HEK293 (cell line): Measurements from ENCODE around the gene SLC6A6.

Experiments
- CTCF ChIA-PET: fragments of 350-600 bp; formaldehyde crosslinking; extraction: SDS; loops from one replicate; lab custom pipeline; 2021; ENCODE audit warnings: antibody characterized with exemption; lab: Yijun Ruan, JAX
- POLR2A ChIA-PET: fragments of 300-600 bp; formaldehyde crosslinking; extraction: SDS; loops from one replicate; lab custom pipeline; 2020; ENCODE audit warnings: antibody characterized with exemption, inconsistent platforms; lab: Yijun Ruan, JAX
- H3K27ac ChIP-seq: fragments of 200-500 bp; sonication (Bioruptor generic); 2 replicates; pipeline ENCODE4 v1.5.1; 2014; ENCODE audit warnings: low read depth, low read length, control low read depth, inconsistent platforms; ENCODE audit errors: extremely low read depth
- H3K36me3 ChIP-seq, 2 experiments: fragments of 200-500 bp in 1 of 2; sonication (Bioruptor generic) in 1 of 2; 1 replicate in 1 of 2; 2 replicates in 1 of 2; pipeline ENCODE4 v1.5.1; 2014 to 2017; ENCODE audit warnings: inconsistent platforms in 2 of 2, low read length in 2 of 2; ENCODE audit not compliant: control insufficient read depth in 2 of 2, insufficient read depth in 1 of 2
- H3K4me1 ChIP-seq: fragments of 200-500 bp; sonication (Bioruptor generic); 2 replicates; pipeline ENCODE4 v1.5.1; 2014; ENCODE audit warnings: mild to moderate bottlenecking, low read length, inconsistent platforms; ENCODE audit not compliant: control insufficient read depth, insufficient read depth
- H3K4me3 ChIP-seq: 2 replicates; pipeline ENCODE4 v1.5.1; 2011; ENCODE audit warnings: low read depth, mild to moderate bottlenecking, control low read depth, low read length, moderate library complexity
- H3K9me3 ChIP-seq: fragments of 200-500 bp; sonication (Bioruptor generic); 2 replicates; pipeline ENCODE4 v1.5.1; 2014; ENCODE audit warnings: low read depth, low read length, inconsistent platforms; ENCODE audit not compliant: control insufficient read depth, insufficient read depth
- ZBTB20 ChIP-seq: fragments of 450-650 bp; formaldehyde crosslinking; IDR thresholded peaks from 2 replicates; pipeline ENCODE4 v1.5.1; 2016; ENCODE audit warnings: missing biosample characterization, missing genetic modification characterization
- ZNF10 ChIP-seq: fragments of 450-650 bp; formaldehyde crosslinking; IDR thresholded peaks from 2 replicates; pipeline ENCODE4 v1.5.1; 2017; ENCODE audit warnings: missing biosample characterization, missing genetic modification characterization
- ZNF155 ChIP-seq: fragments of 450-650 bp; formaldehyde crosslinking; IDR thresholded peaks from 2 replicates; pipeline ENCODE4 v1.5.1; 2016; ENCODE audit warnings: missing biosample characterization, missing genetic modification characterization
- ZNF16 ChIP-seq: fragments of 450-650 bp; formaldehyde crosslinking; IDR thresholded peaks from 2 replicates; pipeline ENCODE4 v1.5.1; 2016; ENCODE audit warnings: low read depth, missing biosample characterization, missing genetic modification characterization
- ZNF174 ChIP-seq: fragments of 450-650 bp; formaldehyde crosslinking; IDR thresholded peaks from 2 replicates; pipeline ENCODE4 v1.5.0; 2017; ENCODE audit warnings: missing biosample characterization, mild to moderate bottlenecking, missing genetic modification characterization
- ZNF350 ChIP-seq: fragments of 450-650 bp; formaldehyde crosslinking; IDR thresholded peaks from 2 replicates; pipeline ENCODE4 v1.5.0; 2017; ENCODE audit warnings: missing biosample characterization, mild to moderate bottlenecking, missing genetic modification characterization
- ZNF366 ChIP-seq: fragments of 450-650 bp; formaldehyde crosslinking; conservative IDR thresholded peaks from 2 replicates; pipeline ENCODE4 v1.5.1; 2016; ENCODE audit warnings: missing biosample characterization, missing genetic modification characterization
- ZNF626 ChIP-seq: fragments of 450-650 bp; sonication (Bioruptor Pico); formaldehyde crosslinking; IDR thresholded peaks from 2 replicates; pipeline ENCODE4 v1.5.1; 2018; ENCODE audit warnings: missing biosample characterization, missing genetic modification characterization, inconsistent platforms
- ZNF660 ChIP-seq: fragments of 450-650 bp; IDR thresholded peaks from 2 replicates; pipeline ENCODE4 v1.5.1; 2018; ENCODE audit warnings: missing biosample characterization, mild to moderate bottlenecking, missing genetic modification characterization
- ZNF707 ChIP-seq: fragments of 450-650 bp; formaldehyde crosslinking; IDR thresholded peaks from 2 replicates; pipeline ENCODE4 v1.5.1; 2016; ENCODE audit warnings: missing biosample characterization, missing genetic modification characterization
- ZNF768 ChIP-seq: fragments of 450-650 bp; formaldehyde crosslinking; IDR thresholded peaks from 2 replicates; pipeline ENCODE4 v1.5.1; 2018; ENCODE audit warnings: missing biosample characterization, mild to moderate bottlenecking, missing genetic modification characterization
- ZNF830 ChIP-seq: fragments of 450-650 bp; IDR thresholded peaks from 2 replicates; pipeline ENCODE4 v1.5.0; 2018; ENCODE audit warnings: missing biosample characterization, missing genetic modification characterization, low read depth, mild to moderate bottlenecking, moderate library complexity
- TF ChIP-seq, protein P1 (sequence below): fragments of 450-650 bp; formaldehyde crosslinking; optimal IDR thresholded peaks from 2 replicates; pipeline ENCODE3; 2016; ENCODE audit warnings: missing biosample characterization, mild to moderate bottlenecking, missing genetic modification characterization
- TF ChIP-seq, protein P2 (sequence below): fragments of 450-650 bp; IDR thresholded peaks from 2 replicates; pipeline ENCODE4 v1.5.1; 2018; ENCODE audit warnings: missing biosample characterization, missing genetic modification characterization

The SLC6A6 gene

DNA sequence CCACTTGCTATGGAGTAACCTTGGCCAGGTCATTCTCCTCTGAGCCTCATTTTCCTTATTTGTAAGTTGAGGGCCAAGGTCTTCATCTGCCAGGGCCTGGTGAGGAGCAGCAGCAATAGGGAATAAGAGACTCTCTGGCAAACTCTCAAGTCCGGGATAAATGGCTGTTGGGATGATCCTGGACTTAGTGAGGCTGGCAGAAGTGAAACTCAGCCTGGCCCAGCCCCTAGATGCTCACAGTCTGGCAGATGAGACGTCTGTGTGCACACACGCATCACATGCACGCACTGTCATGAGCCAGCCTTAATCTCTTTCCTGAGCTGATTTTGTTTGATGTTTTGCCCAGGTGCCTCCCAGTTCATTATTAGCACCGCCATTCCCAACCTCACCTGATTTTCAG lies 26.8 kb downstream of the SLC6A6 start (continued):
- TF ChIP-seq ZNF174 (tag by site-specific recombination) = no peak
- no peak for TF ChIP-seq ZNF626 (tag by site-specific recombination)
- no peak for TF ChIP-seq ZNF707 (tag by site-specific recombination)
- TF ChIP-seq ZNF10 (tag by site-specific recombination) = no peak
- TF ChIP-seq ZNF768 = no peak
- TF ChIP-seq, protein P1, sequence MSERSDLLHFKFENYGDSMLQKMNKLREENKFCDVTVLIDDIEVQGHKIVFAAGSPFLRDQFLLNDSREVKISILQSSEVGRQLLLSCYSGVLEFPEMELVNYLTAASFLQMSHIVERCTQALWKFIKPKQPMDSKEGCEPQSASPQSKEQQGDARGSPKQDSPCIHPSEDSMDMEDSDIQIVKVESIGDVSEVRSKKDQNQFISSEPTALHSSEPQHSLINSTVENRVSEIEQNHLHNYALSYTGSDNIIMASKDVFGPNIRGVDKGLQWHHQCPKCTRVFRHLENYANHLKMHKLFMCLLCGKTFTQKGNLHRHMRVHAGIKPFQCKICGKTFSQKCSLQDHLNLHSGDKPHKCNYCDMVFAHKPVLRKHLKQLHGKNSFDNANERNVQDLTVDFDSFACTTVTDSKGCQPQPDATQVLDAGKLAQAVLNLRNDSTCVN (tag by site-specific recombination) = no peak
- no peak for TF ChIP-seq ZNF350 (tag by site-specific recombination)

GRCh38 chr3:14429640-14430039 lies 27.2 kb downstream of the SLC6A6 start:
- Histone ChIP-seq H3K4me3 (no peak overlapping the region), H3K9me3 (no peaks in the 10 kb centered on the region), H3K27ac (no peak overlapping the region), H3K36me3 (no peaks in the 10 kb centered on the region), H3K4me1 (peaks cover 4% of the 10 kb centered on the region)
- TF ChIP-seq ZBTB20 (tag by site-specific recombination) (peak; percentile 66), ZNF366 (tag by site-specific recombination) (no peak)
- ChIA-PET POLR2A (no interaction called here), CTCF (interaction anchor here (0.8 kb wide), 1 partner anchor 25 kb away, joined by 3 read pairs; no protein-coding TSS in a partner anchor)

- Histone ChIP-seq H3K9me3 (no peaks in the 10 kb centered on the region), H3K27ac (no peak overlapping the region), H3K36me3 (no peaks in the 10 kb centered on the region), H3K4me3 (no peak overlapping the region), H3K4me1 (peaks cover 4% of the 10 kb centered on the region)
- ChIA-PET POLR2A (no interaction called here), CTCF (interaction anchor here (0.8 to 1.0 kb wide), 3 partner anchors 18 to 28 kb away, joined by 3 to 4 read pairs (median 4); no protein-coding TSS in a partner anchor)
- TF ChIP-seq ZNF660 (tag by site-specific recombination) (no peak), ZNF16 (peak; percentile 71; the same call in 1 of the 2 replicates)
Observed at GRCh38 chr3:14430053-14430452, 27.6 kb downstream of the SLC6A6 start.

DNA sequence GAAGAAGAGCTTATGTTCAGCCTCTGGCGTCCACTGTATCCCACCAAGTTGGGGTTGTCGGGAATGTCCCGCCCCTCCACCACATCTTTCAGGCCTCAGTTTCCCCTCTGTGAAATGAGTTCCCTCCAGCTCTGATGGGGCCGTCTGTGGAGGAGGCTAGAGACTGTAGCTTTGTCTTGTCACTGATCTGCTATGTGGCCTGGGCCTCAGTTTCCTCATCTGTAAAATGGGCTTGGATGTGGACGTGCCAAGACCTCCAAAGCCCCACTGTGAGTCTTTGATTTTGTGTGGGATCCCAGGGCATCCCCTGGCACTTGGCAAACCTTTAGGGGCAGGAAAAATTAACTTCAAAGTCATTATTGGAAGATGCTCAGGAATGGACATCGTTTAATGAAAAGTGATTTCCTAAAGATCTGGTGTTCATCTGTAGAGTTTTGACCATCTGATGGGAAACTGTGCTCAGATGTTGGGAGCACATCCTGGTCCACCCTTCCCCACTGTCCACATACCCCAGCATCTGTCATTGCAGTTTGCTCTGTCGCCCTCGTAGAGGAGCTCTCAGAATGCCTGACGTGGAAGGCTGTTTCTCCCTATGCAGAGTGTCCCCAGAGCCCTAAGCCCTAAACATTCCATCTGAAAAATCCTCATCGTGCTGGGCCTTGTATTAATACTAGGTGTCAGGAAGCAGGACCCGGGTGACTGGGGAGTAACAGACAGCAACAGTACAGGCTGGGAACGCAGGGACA lies 28.5 kb downstream of the SLC6A6 start:
- POLR2A ChIA-PET = interaction anchor here (1.4 to 2.2 kb wide), 2 partner anchors 11 to 22 kb away, joined by 4 to 11 read pairs; no protein-coding TSS in a partner anchor
- TF ChIP-seq ZNF660 (tag by site-specific recombination) = no peak
- no peak for TF ChIP-seq ZNF830
- no peak for TF ChIP-seq ZNF155 (tag by site-specific recombination)
- TF ChIP-seq, protein P2, sequence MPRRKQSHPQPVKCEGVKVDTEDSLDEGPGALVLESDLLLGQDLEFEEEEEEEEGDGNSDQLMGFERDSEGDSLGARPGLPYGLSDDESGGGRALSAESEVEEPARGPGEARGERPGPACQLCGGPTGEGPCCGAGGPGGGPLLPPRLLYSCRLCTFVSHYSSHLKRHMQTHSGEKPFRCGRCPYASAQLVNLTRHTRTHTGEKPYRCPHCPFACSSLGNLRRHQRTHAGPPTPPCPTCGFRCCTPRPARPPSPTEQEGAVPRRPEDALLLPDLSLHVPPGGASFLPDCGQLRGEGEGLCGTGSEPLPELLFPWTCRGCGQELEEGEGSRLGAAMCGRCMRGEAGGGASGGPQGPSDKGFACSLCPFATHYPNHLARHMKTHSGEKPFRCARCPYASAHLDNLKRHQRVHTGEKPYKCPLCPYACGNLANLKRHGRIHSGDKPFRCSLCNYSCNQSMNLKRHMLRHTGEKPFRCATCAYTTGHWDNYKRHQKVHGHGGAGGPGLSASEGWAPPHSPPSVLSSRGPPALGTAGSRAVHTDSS = 0 out of 2 replicates have a peak, but pooled peaks have one; percentile 19
- H3K9me3 ChIP-seq = no peaks in the 10 kb centered on the region
- H3K27ac ChIP-seq = no peak overlapping the region
- H3K4me3 ChIP-seq = no peak overlapping the region
- H3K36me3 ChIP-seq = no peaks in the 10 kb centered on the region
- H3K4me1 ChIP-seq = peaks cover 4% of the 10 kb centered on the region
- CTCF ChIA-PET = interaction anchor here (0.8 to 1.4 kb wide), 6 partner anchors 16 to 174 kb away, joined by 3 to 5 read pairs (median 4); no protein-coding TSS in a partner anchor
